ENCODE data around the gene SP2.

SP2 gene

GRCh38 chr17:47895856-47896671 lies at the start of gene SP2:
Gene SP2 (plus strand): TSS chr17:47896236. CDS start chr17:47896287, 51 bp downstream.
- DNase-seq, result peak; percentile 99

- no peak for DNase-seq
Measured at GRCh38 chr17:47846716-47847340, 49.2 kb upstream of the SP2 start.

GRCh38 chr17:47847341-47848197 lies 48.5 kb upstream of the SP2 start:
- no peak for DNase-seq

GRCh38 chr17:47848198-47848513 lies 47.9 kb upstream of the SP2 start:
- DNase-seq, result no peak

GRCh38 chr17:47850373-47850691 lies 45.7 kb upstream of the SP2 start:
- DNase-seq, result no peak

- peak; percentile 68 for DNase-seq
Measured at GRCh38 chr17:47850692-47851573, 45.1 kb upstream of the SP2 start, which contains the start of gene SP6. Gene SP6 (minus strand): TSS chr17:47851163. CDS start chr17:47848429, 2,734 bp downstream.

GRCh38 chr17:47851764-47852112 lies 44.3 kb upstream of the SP2 start:
- no peak for DNase-seq

- no peak for DNase-seq
Measured at GRCh38 chr17:47852113-47852949, 43.7 kb upstream of the SP2 start.

GRCh38 chr17:47853616-47854015 lies 42.4 kb upstream of the SP2 start:
- no peak for DNase-seq

- no peak for DNase-seq
Measured at GRCh38 chr17:47855737-47856136, 40.3 kb upstream of the SP2 start.

GRCh38 chr17:47856830-47857229 lies 39.2 kb upstream of the SP2 start:
- no peak for DNase-seq

GRCh38 chr17:47857551-47858455 lies 38.2 kb upstream of the SP2 start:
- no peak for DNase-seq

GRCh38 chr17:47860386-47860785 lies 35.6 kb upstream of the SP2 start:
- DNase-seq, result no peak

- no peak for DNase-seq
Measured at GRCh38 chr17:47862621-47863440, 33.2 kb upstream of the SP2 start.

- DNase-seq, result no peak
Measured at GRCh38 chr17:47864791-47865216, 31.2 kb upstream of the SP2 start.

GRCh38 chr17:47866941-47867340 lies 29.1 kb upstream of the SP2 start:
- no peak for DNase-seq

GRCh38 chr17:47867813-47868533 lies 28.1 kb upstream of the SP2 start:
- DNase-seq, result no peak

GRCh38 chr17:47869114-47869513 lies 26.9 kb upstream of the SP2 start:
- DNase-seq, result no peak

- no peak for DNase-seq
Measured at GRCh38 chr17:47870056-47870455, 26.0 kb upstream of the SP2 start.
